Measurements from ENCODE around the gene CDH4. TPM values are rescaled to one million over a fixed set of nuclear protein-coding genes. Genes with fewer than 3 reads are reported as not detected.

The CDH4 gene
- total and polyA plus RNA-seq, 2 of the 4 experiments (the other 2 are of a cell fraction) = 1.6 to 3.5 TPM

DNA sequence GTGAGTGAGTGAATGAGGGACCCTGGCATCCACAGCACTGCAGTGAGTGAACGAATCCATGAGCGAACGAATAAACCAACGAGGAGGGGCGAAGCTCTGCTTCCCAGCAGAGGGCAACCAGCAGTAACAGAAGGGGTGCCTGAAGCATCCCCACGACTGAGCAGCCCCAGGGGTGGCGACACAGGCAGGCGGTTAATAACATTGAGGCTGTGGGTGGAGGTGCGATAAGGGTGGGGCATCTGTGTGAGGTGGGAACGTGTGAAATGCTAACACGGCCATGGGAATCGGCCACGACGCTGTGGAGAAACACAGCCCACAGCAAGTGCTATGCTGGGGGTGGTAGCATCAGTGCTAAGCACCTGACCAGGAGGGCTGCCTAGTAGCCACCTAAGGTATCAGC, 737.7 kb downstream of the CDH4 start:
- Histone ChIP-seq H2BK5ac (ENCODE audit: low read depth, low read length, poor library complexity, severe bottlenecking) (no peak overlapping the region), H3K4me2 (ENCODE audit: low read depth, low read length) (no peak overlapping the region), H4K5ac (ENCODE audit: low read depth, low read length) (no peak overlapping the region), H3K27ac (ENCODE audit: insufficient read depth, low read length) (no peak overlapping the region), H2AK9ac (replicated peaks; ENCODE audit: low read depth, low read length, poor library complexity) (no peak overlapping the region), H2AFZ (replicated peaks; ENCODE audit: low read length, poor library complexity) (no peak overlapping the region), H3K14ac (replicated peaks; ENCODE audit: low read depth, low read length) (no peak overlapping the region), H2BK120ac (ENCODE audit: low read depth, low read length) (no peak overlapping the region), H3K4me3 (ENCODE audit: insufficient read depth, low read depth, low read length) (no peak overlapping the region), H4K20me1 (ENCODE audit: insufficient read depth, low read length) (no peaks in the 10 kb centered on the region), H4K91ac (ENCODE audit: insufficient read depth, low read depth, low read length) (no peak overlapping the region), H3K18ac (ENCODE audit: low read depth, low read length) (no peak overlapping the region), H3K56ac (ENCODE audit: extremely low read depth, insufficient read depth, low read length) (no peak overlapping the region), H3K23ac (ENCODE audit: low read depth, low read length) (no peak overlapping the region), H3K9ac (ENCODE audit: low read depth, low read length) (no peak overlapping the region), H4K8ac (ENCODE audit: low read depth in 2 of 2, low read length in 2 of 2) (no peak overlapping the region), H3K27me3 (ENCODE audit: control insufficient read depth, insufficient read depth, low read length) (no peaks in the 10 kb centered on the region), H2BK15ac (ENCODE audit: low read depth, low read length) (no peak overlapping the region), H3K4me1 (ENCODE audit: control insufficient read depth, insufficient read depth, low read length) (no peaks in the 10 kb centered on the region), H3K36me3 (ENCODE audit: control insufficient read depth, insufficient read depth, low read length) (peaks cover 47% of the 10 kb centered on the region), H3K9me3 (ENCODE audit: control insufficient read depth, insufficient read depth, low read length) (peaks cover 18% of the 10 kb centered on the region), H3K9me1 (ENCODE audit: insufficient read depth, low read length) (0 out of 2 replicates have a peak, but pooled peaks cover 4% of the 10 kb centered on the region), H2BK20ac (ENCODE audit: low read depth, low read length) (no peak overlapping the region), H2AK5ac (ENCODE audit: low read depth, low read length) (no peak overlapping the region), H3K79me1 (ENCODE audit: low read depth in 1 of 2, low read length in 2 of 2) (peaks cover 3 to 6% of the 10 kb centered on the region in 2 experiments; a peak in 3 of 4 replicates), H3K4ac (ENCODE audit: low read depth, low read length) (no peak overlapping the region)
- ATAC-seq (ENCODE audit: low read depth) = no peak
- TF ChIP-seq RFX5 (IDR thresholded peaks at IDR 0.05; ENCODE audit: low read depth, low read length) (no peak), MXI1 (IDR thresholded peaks at IDR 0.05; ENCODE audit: borderline replicate concordance, low read depth, low read length) (no peak), NFE2L2 (IDR thresholded peaks at IDR 0.05; ENCODE audit: low read depth, low read length) (no peak), RCOR1 (IDR thresholded peaks at IDR 0.05; ENCODE audit: insufficient replicate concordance, low read length) (no peak), SMC3 (IDR thresholded peaks at IDR 0.05; ENCODE audit: low read depth, low read length) (no peak), FOS (IDR thresholded peaks at IDR 0.05; ENCODE audit: low read depth, low read length) (no peak), CEBPB (IDR thresholded peaks at IDR 0.05; ENCODE audit: low read depth, low read length) (no peak), MAFK (IDR thresholded peaks at IDR 0.05; ENCODE audit: low read depth, low read length) (no peak), CHD1 (IDR thresholded peaks at IDR 0.05; ENCODE audit: low read depth, low read length) (no peak), POLR2A (IDR thresholded peaks at IDR 0.05; ENCODE audit: low read depth, low read length) (no peak), BHLHE40 (IDR thresholded peaks at IDR 0.05; ENCODE audit: low read depth, low read length) (no peak), MAZ (IDR thresholded peaks at IDR 0.05; ENCODE audit: borderline replicate concordance, low read depth, low read length) (no peak)
- TF ChIP-seq, protein P1, sequence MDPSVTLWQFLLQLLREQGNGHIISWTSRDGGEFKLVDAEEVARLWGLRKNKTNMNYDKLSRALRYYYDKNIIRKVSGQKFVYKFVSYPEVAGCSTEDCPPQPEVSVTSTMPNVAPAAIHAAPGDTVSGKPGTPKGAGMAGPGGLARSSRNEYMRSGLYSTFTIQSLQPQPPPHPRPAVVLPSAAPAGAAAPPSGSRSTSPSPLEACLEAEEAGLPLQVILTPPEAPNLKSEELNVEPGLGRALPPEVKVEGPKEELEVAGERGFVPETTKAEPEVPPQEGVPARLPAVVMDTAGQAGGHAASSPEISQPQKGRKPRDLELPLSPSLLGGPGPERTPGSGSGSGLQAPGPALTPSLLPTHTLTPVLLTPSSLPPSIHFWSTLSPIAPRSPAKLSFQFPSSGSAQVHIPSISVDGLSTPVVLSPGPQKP (IDR thresholded peaks at IDR 0.05; ENCODE audit: borderline replicate concordance, low read depth, low read length) = no peak
- TF ChIP-seq, protein P2, sequence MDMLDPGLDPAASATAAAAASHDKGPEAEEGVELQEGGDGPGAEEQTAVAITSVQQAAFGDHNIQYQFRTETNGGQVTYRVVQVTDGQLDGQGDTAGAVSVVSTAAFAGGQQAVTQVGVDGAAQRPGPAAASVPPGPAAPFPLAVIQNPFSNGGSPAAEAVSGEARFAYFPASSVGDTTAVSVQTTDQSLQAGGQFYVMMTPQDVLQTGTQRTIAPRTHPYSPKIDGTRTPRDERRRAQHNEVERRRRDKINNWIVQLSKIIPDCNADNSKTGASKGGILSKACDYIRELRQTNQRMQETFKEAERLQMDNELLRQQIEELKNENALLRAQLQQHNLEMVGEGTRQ (IDR thresholded peaks at IDR 0.05; ENCODE audit: low read depth, low read length) = no peak
- TF ChIP-seq, protein P3, sequence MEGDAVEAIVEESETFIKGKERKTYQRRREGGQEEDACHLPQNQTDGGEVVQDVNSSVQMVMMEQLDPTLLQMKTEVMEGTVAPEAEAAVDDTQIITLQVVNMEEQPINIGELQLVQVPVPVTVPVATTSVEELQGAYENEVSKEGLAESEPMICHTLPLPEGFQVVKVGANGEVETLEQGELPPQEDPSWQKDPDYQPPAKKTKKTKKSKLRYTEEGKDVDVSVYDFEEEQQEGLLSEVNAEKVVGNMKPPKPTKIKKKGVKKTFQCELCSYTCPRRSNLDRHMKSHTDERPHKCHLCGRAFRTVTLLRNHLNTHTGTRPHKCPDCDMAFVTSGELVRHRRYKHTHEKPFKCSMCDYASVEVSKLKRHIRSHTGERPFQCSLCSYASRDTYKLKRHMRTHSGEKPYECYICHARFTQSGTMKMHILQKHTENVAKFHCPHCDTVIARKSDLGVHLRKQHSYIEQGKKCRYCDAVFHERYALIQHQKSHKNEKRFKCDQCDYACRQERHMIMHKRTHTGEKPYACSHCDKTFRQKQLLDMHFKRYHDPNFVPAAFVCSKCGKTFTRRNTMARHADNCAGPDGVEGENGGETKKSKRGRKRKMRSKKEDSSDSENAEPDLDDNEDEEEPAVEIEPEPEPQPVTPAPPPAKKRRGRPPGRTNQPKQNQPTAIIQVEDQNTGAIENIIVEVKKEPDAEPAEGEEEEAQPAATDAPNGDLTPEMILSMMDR (conservative IDR thresholded peaks at IDR 0.05; ENCODE audit: low read depth, low read length) = no peak
- no TSS peak for BruUV-seq (replicated peaks)
- POLR2A ChIA-PET (ENCODE audit: unreplicated experiment) = no interaction called here
- in situ Hi-C loops (cut with MboI; ENCODE audit: low sequenced_read_pairs) = no loop called here
- intact Hi-C loops (cut with micrococcal nuclease) = no loop called here
- CTCF ChIA-PET = no interaction called here
- dilution Hi-C loops (cut with HindIII; ENCODE audit: low sequenced_read_pairs, unreplicated experiment) = no loop called here
- 79% methylated on average over 5 of the region's 14 CpGs; no CpG with 5 or more reads in 1 of the 2 experiments for WGBS, 2 experiments (ENCODE audit: extremely low coverage in 2 of 2, insufficient read length in 1 of 2)
- DNase-seq = no peak

All from IMR-90 (cell line).